Kidney (tissue), 14 donors: Measurements from ENCODE around the gene CCDC146. TPM values are rescaled to one million over a fixed set of nuclear protein-coding genes. Genes with fewer than 3 reads are reported as not detected.
"Not testable (repeated sequence)": the region's sequence is repeated elsewhere in the genome, so short reads cannot be mapped to it uniquely, and the experiment has no call there.

ENCODE experiments used
- DNase-seq, 5 donors: peaks; one replicate each; pipeline ENCODE4 v3.0.0-alpha.2; 2013 to 2020
- FAIRE-seq: peaks from 2 replicates; lab custom pipeline; 2012; peaks lifted over from hg19 to GRCh38; lab: Jason Lieb, UNC
- H3K27ac ChIP-seq, 2 donors: one replicate each; pipeline ENCODE4 v1.7.0; 2013; ENCODE audit warnings: low read depth in 2 of 2, low read length in 2 of 2, inconsistent platforms in 1 of 2
- H3K27me3 ChIP-seq: one replicate; pipeline ENCODE4 v1.7.1; 2013; ENCODE audit warnings: low read length, inconsistent platforms; ENCODE audit not compliant: control insufficient read depth, insufficient read depth
- H3K36me3 ChIP-seq, 3 donors: one replicate each; pipeline versions ENCODE4 v1.7.0 to v1.7.1; 2013; ENCODE audit warnings: low read length in 3 of 3, control low read depth in 1 of 3, inconsistent platforms in 1 of 3; ENCODE audit not compliant: insufficient read depth in 3 of 3, control insufficient read depth in 2 of 3
- H3K4me1 ChIP-seq, 3 donors: one replicate each; pipeline versions ENCODE4 v1.7.0 to v1.7.1; 2013; ENCODE audit warnings: low read length in 3 of 3, inconsistent platforms in 1 of 3, low read depth in 1 of 3; ENCODE audit not compliant: control insufficient read depth in 2 of 3, insufficient read depth in 2 of 3
- H3K4me3 ChIP-seq, 3 donors: one replicate each; pipeline versions ENCODE4 v1.7.0 to v1.8.1; 2013; ENCODE audit warnings: low read length in 3 of 3, control low read depth in 1 of 3, inconsistent platforms in 1 of 3
- H3K9ac ChIP-seq, 3 donors: one replicate each; pipeline versions ENCODE4 v1.7.0 to v1.7.1; 2013; ENCODE audit warnings: low read length in 3 of 3, control low read depth in 1 of 3, inconsistent platforms in 1 of 3
- H3K9me3 ChIP-seq, 3 donors: one replicate each; pipeline versions ENCODE4 v1.7.0 to v1.7.1; 2013; ENCODE audit warnings: low read length in 3 of 3, control low read depth in 1 of 3, inconsistent platforms in 1 of 3; ENCODE audit not compliant: control insufficient read depth in 2 of 3, insufficient read depth in 1 of 3
- CTCF ChIP-seq: IDR thresholded peaks from 3 replicates; pipeline ENCODE4 v1.5.1; 2012; ENCODE audit warnings: mild to moderate bottlenecking, moderate library complexity, borderline replicate concordance; ENCODE audit not compliant: insufficient read depth; ENCODE audit errors: extremely low read depth
- intact Hi-C: fragments of 100-400 bp; cut with DNase I; formaldehyde crosslinking; loops from one replicate; pipeline ENCODE4 v1.11.1; 2022
- polyA plus RNA-seq: library from polyadenylated mRNA; stranded (reverse); fragments of 350-450 nt; fragmentation: Illumina TruSeq; extraction: RNeasy Lipid Tissue Mini Kit (QIAGEN cat#74804); gene quantifications from one replicate; pipeline ENCODE4 v1.2.3, GENCODE V29; 2014; ENCODE audit warnings: low read depth, low replicate concordance; ENCODE audit not compliant: insufficient read depth
- total RNA-seq: library from RNA; stranded (reverse); fragmentation: NEBNext Ultra II Directional; extraction: Animal tissue kit (Norgen Biotek cat#: 25700); gene quantifications from one replicate; pipeline ENCODE4 v1.2.1, GENCODE V29; 2021
- donor health status: control.
- donor health status: control.
- donor health status: control.
- donor health status: control.
- donor health status: control.
- donor health status: DM: yes; HTN: yes; CAD: no.
- donor health status: Normal renal cell carcinoma (clear cell type).

Gene CCDC146
- total and polyA plus RNA-seq, 2 donors from 2014 or later = 8.8 to 15.4 TPM

GRCh38 chr7:77209479-77210139 lies 87.2 kb downstream of the CCDC146 start:
- Histone ChIP-seq H3K4me1 (no peaks in the 10 kb centered on the region), H3K36me3 (no peaks in the 10 kb centered on the region), H3K4me3 (no peak overlapping the region), H3K27ac (no peak overlapping the region), H3K9me3 (peaks cover 0 to 12% (median 1%) of the 10 kb centered on the region in 3 donors), H3K27me3 (no peaks in the 10 kb centered on the region), H3K9ac (no peak overlapping the region)
- intact Hi-C loops = no loop called here
- no peak for TF ChIP-seq CTCF
- DNase-seq (no peak), FAIRE-seq (no peak)

GRCh38 chr7:77216181-77216845 lies 93.9 kb downstream of the CCDC146 start:
- no peaks in the 10 kb centered on the region for H3K9me3 ChIP-seq
- DNase-seq (peak in 2 of 5 donors; percentile 39 to 53), FAIRE-seq (peak; percentile 73)
- peak overlapping the region; percentile 41 to 81 for H3K27ac ChIP-seq
- H3K4me1 ChIP-seq = peaks cover 0 to 6% (median 0%) of the 10 kb centered on the region in 3 donors
- H3K36me3 ChIP-seq = no peaks in the 10 kb centered on the region
- peak overlapping the region in 2 of 3 donors; percentile 1 to 14 for H3K4me3 ChIP-seq
- no peak overlapping the region for H3K9ac ChIP-seq
- H3K27me3 ChIP-seq = no peaks in the 10 kb centered on the region
- no peak for TF ChIP-seq CTCF
- intact Hi-C loops = no loop called here

- intact Hi-C loops = no loop called here
- no peak for FAIRE-seq
- no peak for TF ChIP-seq CTCF
- DNase-seq = no peak
- H3K9me3 ChIP-seq = no peaks in the 10 kb centered on the region
- H3K27ac ChIP-seq = no peak overlapping the region
- H3K9ac ChIP-seq = no peak overlapping the region
- no peak overlapping the region for H3K4me3 ChIP-seq
- H3K36me3 ChIP-seq = no peaks in the 10 kb centered on the region
- peaks cover 0 to 6% (median 0%) of the 10 kb centered on the region in 3 donors for H3K4me1 ChIP-seq
- no peaks in the 10 kb centered on the region for H3K27me3 ChIP-seq
Measured at GRCh38 chr7:77217474-77218185, 95.2 kb downstream of the CCDC146 start.

- H3K36me3 ChIP-seq, H3K27me3 ChIP-seq, intact Hi-C loops, FAIRE-seq, H3K9ac ChIP-seq, H3K9me3 ChIP-seq, DNase-seq, H3K27ac ChIP-seq, H3K4me1 ChIP-seq, H3K4me3 ChIP-seq: not testable (repeated sequence)
Measured at GRCh38 chr7:77219701-77220331, 97.4 kb downstream of the CCDC146 start.
